Caco-2 (cell line): ENCODE results near the gene CLEC2A. TPM values are rescaled to one million over a fixed set of nuclear protein-coding genes. Genes with fewer than 3 reads are reported as not detected.

ENCODE experiments used
- BruUV-seq: library from RNA; stranded (reverse); fragments of 400-500 nt; replicated peaks from 2 replicates; lab custom pipeline; 2021; lab: Mats Ljungman, UMichigan
- CTCF ChIA-PET: fragments of 300-600 bp; sonication (Branson Sonifier 250); formaldehyde crosslinking; loops from one replicate; lab custom pipeline; 2022; ENCODE audit warnings: antibody characterized with exemption; lab: Charles Lee
- POLR2A ChIA-PET: fragments of 300-600 bp; sonication (Branson Sonifier 250); formaldehyde crosslinking; loops from one replicate; lab custom pipeline; 2022; ENCODE audit warnings: antibody characterized with exemption; lab: Charles Lee
- DNase-seq, 2 experiments: peaks; one replicate each; pipeline versions ENCODE4 v3.0.0 to v3.0.0-alpha.2; 2020 to 2022
- H3K27me3 ChIP-seq: replicated peaks from 2 replicates; pipeline ENCODE4 v1.6.0; 2011; ENCODE audit warnings: low read length; ENCODE audit not compliant: control insufficient read depth, insufficient read depth
- H3K36me3 ChIP-seq: 2 replicates; pipeline ENCODE4 v1.5.1; 2011; ENCODE audit warnings: low read length; ENCODE audit not compliant: control insufficient read depth, insufficient read depth
- H3K4me1 ChIP-seq: fragments of 250-450 bp; sonication (Bioruptor Pico); 2 replicates; pipeline ENCODE4 v1.5.1; 2020; ENCODE audit warnings: mild to moderate bottlenecking
- H3K4me3 ChIP-seq: 2 replicates; pipeline ENCODE4 v1.5.1; 2011; ENCODE audit warnings: low read depth, mild to moderate bottlenecking, control low read depth, low read length
- H3K9me3 ChIP-seq: fragments of 250-450 bp; sonication (Bioruptor Pico); 2 replicates; pipeline ENCODE4 v1.5.1; 2020; ENCODE audit warnings: mild to moderate bottlenecking, moderate library complexity
- H3K27ac Mint-ChIP-seq: one replicate; pipeline ENCODE4 v1.8.0; 2022; ENCODE audit warnings: mixed read lengths; ENCODE audit not compliant: unreplicated experiment
- H3K27me3 Mint-ChIP-seq: one replicate; pipeline ENCODE4 v1.8.0; 2022; ENCODE audit warnings: mixed read lengths; ENCODE audit not compliant: insufficient read depth, unreplicated experiment
- H3K36me3 Mint-ChIP-seq: one replicate; pipeline ENCODE4 v1.8.0; 2022; ENCODE audit warnings: mild to moderate bottlenecking, mixed read lengths; ENCODE audit not compliant: insufficient read depth, unreplicated experiment
- H3K4me1 Mint-ChIP-seq: one replicate; pipeline ENCODE4 v1.8.0; 2022; ENCODE audit warnings: low read depth, mixed read lengths; ENCODE audit not compliant: unreplicated experiment
- H3K4me3 Mint-ChIP-seq: one replicate; pipeline ENCODE4 v1.8.0; 2022; ENCODE audit warnings: mild to moderate bottlenecking, moderate library complexity, mixed read lengths; ENCODE audit not compliant: unreplicated experiment
- H3K9me3 Mint-ChIP-seq: one replicate; pipeline ENCODE4 v1.8.0; 2022; ENCODE audit warnings: mixed read lengths; ENCODE audit not compliant: unreplicated experiment
- intact Hi-C: fragments of 100-400 bp; cut with micrococcal nuclease; formaldehyde crosslinking; loops from one replicate; pipeline ENCODE4 v1.10.0; 2022; ENCODE audit not compliant: unreplicated experiment
- total RNA-seq: library from RNA; stranded (reverse); gene quantifications from 2 replicates; pipeline ENCODE4 v1.2.3, GENCODE V29; 2022
- TF ChIP-seq, protein P1 (sequence below), 2 experiments: fragments of 200-600 bp in 1 of 2; IDR thresholded peaks; 1 replicate in 1 of 2; 2 replicates in 1 of 2; pipeline versions ENCODE4 v1.5.1 to v1.8.0; 2011 to 2022; ENCODE audit warnings: antibody characterized with exemption in 1 of 2, control low read depth in 1 of 2, inconsistent platforms in 1 of 2, low read depth in 1 of 2, low read length in 1 of 2, mild to moderate bottlenecking in 1 of 2, moderate library complexity in 1 of 2; ENCODE audit not compliant: insufficient read depth in 1 of 2, severe bottlenecking in 1 of 2, unreplicated experiment in 1 of 2

CLEC2A gene
- total RNA-seq, 1 experiment from 2014 or later: not detected

DNA sequence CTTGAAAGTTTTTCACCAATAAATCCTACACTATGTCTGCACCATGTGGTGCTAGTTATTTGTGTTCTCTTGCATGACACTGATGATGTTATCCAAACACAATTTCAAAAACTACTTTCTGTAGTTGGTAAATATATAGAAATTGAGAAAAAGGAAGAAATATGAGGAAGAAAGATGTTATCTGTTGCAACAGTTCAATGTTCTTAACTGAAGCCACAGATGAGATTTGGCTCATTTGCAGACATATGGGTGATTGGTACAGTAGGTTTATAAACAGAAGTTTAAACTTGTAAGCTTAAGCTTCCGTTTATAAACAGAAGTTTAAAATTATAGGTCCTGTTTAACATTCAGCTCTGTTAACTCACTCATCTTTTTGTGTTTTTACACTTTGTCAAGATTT is 39.0 kb upstream of the CLEC2A start, which contains the start of gene CLEC12A:
Gene CLEC12A, plus strand, starts transcription at position 229 of the 400 bp plus-strand sequence. CDS start 188 bp downstream, outside the sequence.
- TF ChIP-seq, protein P1, sequence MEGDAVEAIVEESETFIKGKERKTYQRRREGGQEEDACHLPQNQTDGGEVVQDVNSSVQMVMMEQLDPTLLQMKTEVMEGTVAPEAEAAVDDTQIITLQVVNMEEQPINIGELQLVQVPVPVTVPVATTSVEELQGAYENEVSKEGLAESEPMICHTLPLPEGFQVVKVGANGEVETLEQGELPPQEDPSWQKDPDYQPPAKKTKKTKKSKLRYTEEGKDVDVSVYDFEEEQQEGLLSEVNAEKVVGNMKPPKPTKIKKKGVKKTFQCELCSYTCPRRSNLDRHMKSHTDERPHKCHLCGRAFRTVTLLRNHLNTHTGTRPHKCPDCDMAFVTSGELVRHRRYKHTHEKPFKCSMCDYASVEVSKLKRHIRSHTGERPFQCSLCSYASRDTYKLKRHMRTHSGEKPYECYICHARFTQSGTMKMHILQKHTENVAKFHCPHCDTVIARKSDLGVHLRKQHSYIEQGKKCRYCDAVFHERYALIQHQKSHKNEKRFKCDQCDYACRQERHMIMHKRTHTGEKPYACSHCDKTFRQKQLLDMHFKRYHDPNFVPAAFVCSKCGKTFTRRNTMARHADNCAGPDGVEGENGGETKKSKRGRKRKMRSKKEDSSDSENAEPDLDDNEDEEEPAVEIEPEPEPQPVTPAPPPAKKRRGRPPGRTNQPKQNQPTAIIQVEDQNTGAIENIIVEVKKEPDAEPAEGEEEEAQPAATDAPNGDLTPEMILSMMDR (IDR thresholded peaks at IDR 0.05; ENCODE audit: insufficient read depth in 1 of 2, low read depth in 1 of 2, low read length in 1 of 2, severe bottlenecking in 1 of 2, unreplicated experiment in 1 of 2): no peak
- no peaks in the 10 kb centered on the region for H3K4me1 Mint-ChIP-seq
- no peak for DNase-seq
- no peaks in the 10 kb centered on the region for H3K36me3 Mint-ChIP-seq
- H3K9me3 ChIP-seq: peaks cover 8% of the 10 kb centered on the region; the same call in 1 of the 2 replicates
- no peak within 1 kb of the TSS for H3K27ac Mint-ChIP-seq
- ChIA-PET POLR2A (no interaction called here), CTCF (no interaction called here)
- peaks cover 23% of the 10 kb centered on the region for H3K27me3 Mint-ChIP-seq
- no peaks in the 10 kb centered on the region for H3K4me1 ChIP-seq
- no peak within 1 kb of the TSS for H3K4me3 Mint-ChIP-seq
- peaks cover 13% of the 10 kb centered on the region for H3K9me3 Mint-ChIP-seq
- no peaks in the 10 kb centered on the region for H3K36me3 ChIP-seq
- H3K27me3 ChIP-seq: no peaks in the 10 kb centered on the region
- H3K4me3 ChIP-seq: no peak within 1 kb of the TSS
- intact Hi-C loops: no loop called here
- BruUV-seq: no TSS peak

DNA sequence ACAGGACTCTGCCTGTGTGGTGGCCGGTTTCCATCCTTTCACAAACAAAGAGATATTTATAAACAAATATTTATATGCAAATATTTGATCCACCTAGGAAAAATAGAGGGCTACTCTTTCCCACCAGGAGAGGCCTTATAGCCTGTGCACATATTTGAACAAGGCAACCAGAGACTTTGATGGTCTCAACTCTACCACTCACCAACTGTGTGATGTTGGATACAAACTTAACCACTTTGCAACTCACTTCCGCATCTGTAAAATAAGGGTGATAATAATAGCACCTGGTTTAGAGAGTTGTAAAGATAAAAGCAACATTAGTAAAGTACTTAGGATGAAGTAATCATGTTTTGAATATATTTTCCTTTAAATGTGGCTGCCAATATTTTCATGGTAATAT is 37.5 kb upstream of the CLEC2A start:
- H3K9me3 Mint-ChIP-seq: peaks cover 2% of the 10 kb centered on the region
- Histone ChIP-seq H3K9me3 (no peaks in the 10 kb centered on the region), H3K36me3 (no peaks in the 10 kb centered on the region), H3K27me3 (no peaks in the 10 kb centered on the region), H3K4me1 (no peaks in the 10 kb centered on the region), H3K4me3 (no peak overlapping the region)
- BruUV-seq: no TSS peak
- H3K27ac Mint-ChIP-seq: no peak overlapping the region
- no peak overlapping the region for H3K4me3 Mint-ChIP-seq
- H3K36me3 Mint-ChIP-seq: no peaks in the 10 kb centered on the region
- peaks cover 23% of the 10 kb centered on the region for H3K27me3 Mint-ChIP-seq
- TF ChIP-seq, protein P1 (IDR thresholded peaks at IDR 0.05; ENCODE audit: insufficient read depth in 1 of 2, low read depth in 1 of 2, low read length in 1 of 2, severe bottlenecking in 1 of 2, unreplicated experiment in 1 of 2): no peak
- DNase-seq: no peak
- POLR2A ChIA-PET: no interaction called here
- intact Hi-C loops: no loop called here
- H3K4me1 Mint-ChIP-seq: no peaks in the 10 kb centered on the region
- CTCF ChIA-PET: no interaction called here

DNA sequence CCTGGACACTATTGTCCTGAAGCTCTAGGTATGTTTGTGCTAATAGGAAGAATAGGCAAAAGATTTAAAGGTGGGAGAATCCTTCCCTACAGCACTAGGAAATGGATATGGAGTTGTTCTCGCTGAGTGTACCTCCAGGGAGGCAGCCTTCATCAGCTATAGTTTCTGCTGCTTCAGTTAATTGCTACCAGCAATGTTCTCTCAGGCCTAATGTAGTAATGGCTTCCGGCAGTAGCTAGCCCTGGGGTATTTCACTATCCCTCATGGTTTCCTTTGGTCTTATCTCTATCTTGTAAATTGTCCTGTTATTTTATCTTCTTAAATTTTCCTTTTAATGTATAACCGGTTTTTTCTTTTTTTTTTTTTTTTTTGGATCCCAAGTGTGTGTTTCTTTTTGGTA is 29.7 kb upstream of the CLEC2A start:
- no TSS peak for BruUV-seq
- H3K9me3 Mint-ChIP-seq: no peaks in the 10 kb centered on the region

More for the DNA sequence above, 29.7 kb upstream of the CLEC2A start:
- no peak overlapping the region for H3K27ac Mint-ChIP-seq
- Histone ChIP-seq H3K9me3 (no peaks in the 10 kb centered on the region), H3K36me3 (no peaks in the 10 kb centered on the region), H3K4me3 (no peak overlapping the region), H3K27me3 (no peaks in the 10 kb centered on the region), H3K4me1 (no peaks in the 10 kb centered on the region; the same call in 1 of the 2 replicates)
- intact Hi-C loops: no loop called here
- TF ChIP-seq, protein P1 (IDR thresholded peaks at IDR 0.05; ENCODE audit: insufficient read depth in 1 of 2, low read depth in 1 of 2, low read length in 1 of 2, severe bottlenecking in 1 of 2, unreplicated experiment in 1 of 2): no peak
- ChIA-PET CTCF (no interaction called here), POLR2A (no interaction called here)
- no peaks in the 10 kb centered on the region for H3K36me3 Mint-ChIP-seq
- H3K27me3 Mint-ChIP-seq: peaks cover 2% of the 10 kb centered on the region
- H3K4me3 Mint-ChIP-seq: no peak overlapping the region
- H3K4me1 Mint-ChIP-seq: no peaks in the 10 kb centered on the region
- no peak for DNase-seq
